A673 (cell line): ENCODE results near the gene YWHAG.

Experiments
- EZH2 ChIP-seq: fragments of 200-600 bp; sonication (generic); IDR thresholded peaks from 2 replicates; pipeline ENCODE4 v1.6.1; 2017; ENCODE audit warnings: borderline replicate concordance, low read depth, mild to moderate bottlenecking, mixed read lengths, antibody characterized with exemption, low read length; ENCODE audit not compliant: poor library complexity, severe bottlenecking
- TF ChIP-seq, protein P1 (sequence below): fragments of 300-800, 200-600 bp; sonication (generic); conservative IDR thresholded peaks from 2 replicates; pipeline ENCODE4 v1.5.1; 2017; ENCODE audit warnings: low read depth, mild to moderate bottlenecking, antibody characterized with exemption, low read length, moderate library complexity, mixed read lengths

DNA sequence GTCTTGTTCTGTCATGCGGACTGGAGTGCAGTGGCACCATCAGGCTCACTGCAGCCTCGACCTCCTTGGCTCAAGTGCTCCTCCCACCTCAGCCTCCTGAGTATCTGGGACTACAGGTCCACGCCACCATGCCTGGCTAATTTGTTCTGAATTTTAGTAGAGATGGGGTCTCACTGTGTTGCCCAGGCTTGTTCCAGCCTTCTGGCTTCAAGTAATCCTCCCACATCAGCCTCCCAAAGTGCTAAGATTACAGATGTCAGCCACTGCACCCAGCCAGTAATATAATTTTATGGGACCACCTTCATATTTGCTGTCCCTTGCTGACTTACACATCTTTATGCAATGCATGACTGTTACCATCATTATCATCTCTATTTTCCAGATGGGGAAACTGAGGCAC, 57.8 kb downstream of the YWHAG start:
- TF ChIP-seq, protein P1, sequence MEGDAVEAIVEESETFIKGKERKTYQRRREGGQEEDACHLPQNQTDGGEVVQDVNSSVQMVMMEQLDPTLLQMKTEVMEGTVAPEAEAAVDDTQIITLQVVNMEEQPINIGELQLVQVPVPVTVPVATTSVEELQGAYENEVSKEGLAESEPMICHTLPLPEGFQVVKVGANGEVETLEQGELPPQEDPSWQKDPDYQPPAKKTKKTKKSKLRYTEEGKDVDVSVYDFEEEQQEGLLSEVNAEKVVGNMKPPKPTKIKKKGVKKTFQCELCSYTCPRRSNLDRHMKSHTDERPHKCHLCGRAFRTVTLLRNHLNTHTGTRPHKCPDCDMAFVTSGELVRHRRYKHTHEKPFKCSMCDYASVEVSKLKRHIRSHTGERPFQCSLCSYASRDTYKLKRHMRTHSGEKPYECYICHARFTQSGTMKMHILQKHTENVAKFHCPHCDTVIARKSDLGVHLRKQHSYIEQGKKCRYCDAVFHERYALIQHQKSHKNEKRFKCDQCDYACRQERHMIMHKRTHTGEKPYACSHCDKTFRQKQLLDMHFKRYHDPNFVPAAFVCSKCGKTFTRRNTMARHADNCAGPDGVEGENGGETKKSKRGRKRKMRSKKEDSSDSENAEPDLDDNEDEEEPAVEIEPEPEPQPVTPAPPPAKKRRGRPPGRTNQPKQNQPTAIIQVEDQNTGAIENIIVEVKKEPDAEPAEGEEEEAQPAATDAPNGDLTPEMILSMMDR = no peak
- TF ChIP-seq EZH2 = no peak
